HL-60 (cell line): ENCODE data around the gene SELP.

Source experiments
- DNase-seq, 2 experiments: peaks; one replicate each; pipeline ENCODE4 v3.0.0-alpha.2; 2010 to 2020; ENCODE audit warnings: low read depth in 1 of 2, low spot score in 1 of 2
- H3K27ac ChIP-seq: fragments of 250-450 bp; sonication (Bioruptor Pico); replicated peaks from 2 replicates; pipeline ENCODE4 v1.5.1; 2020; ENCODE audit warnings: mild to moderate bottlenecking, moderate library complexity
- H3K27me3 ChIP-seq: fragments of 250-450 bp; sonication (Bioruptor Pico); 2 replicates; pipeline ENCODE4 v1.5.1; 2021; ENCODE audit warnings: mild to moderate bottlenecking, moderate library complexity; ENCODE audit not compliant: insufficient read depth, poor library complexity, severe bottlenecking
- H3K4me3 ChIP-seq: replicated peaks from 2 replicates; pipeline ENCODE4 v1.5.1; 2011; ENCODE audit warnings: mild to moderate bottlenecking, control low read depth, low read length; ENCODE audit not compliant: insufficient read depth
- CTCF ChIP-seq: IDR thresholded peaks from one replicate; pipeline ENCODE4 v1.5.1; 2011; ENCODE audit warnings: low read length, control low read depth, inconsistent platforms; ENCODE audit not compliant: insufficient read depth
- GABPA ChIP-seq: IDR thresholded peaks from 2 replicates; pipeline ENCODE4 v1.6.1; 2012; ENCODE audit warnings: low read depth
- POLR2AphosphoS5 ChIP-seq: IDR thresholded peaks from 2 replicates; pipeline ENCODE4 v1.6.1; 2012; ENCODE audit warnings: low read depth
- REST ChIP-seq: IDR thresholded peaks from 2 replicates; pipeline ENCODE4 v1.6.1; 2012; ENCODE audit warnings: low read depth; ENCODE audit not compliant: insufficient replicate concordance
- SPI1 ChIP-seq: IDR thresholded peaks from 2 replicates; pipeline ENCODE4 v1.6.1; 2012; ENCODE audit warnings: low read depth, mild to moderate bottlenecking, borderline replicate concordance

SELP gene

GRCh38 chr1:169631249-169631648, 1.3 kb upstream of the SELP start:
- no peak overlapping the region for H3K27ac ChIP-seq
- H3K4me3 ChIP-seq, result no peak overlapping the region
- H3K27me3 ChIP-seq, result no peaks in the 10 kb centered on the region
- TF ChIP-seq CTCF (no peak), GABPA (no peak), REST (no peak), SPI1 (no peak), POLR2AphosphoS5 (no peak)
- DNase-seq, result no peak

GRCh38 chr1:169624912-169625311, 5.0 kb downstream of the SELP start:
- H3K27me3 ChIP-seq, result no peaks in the 10 kb centered on the region
- TF ChIP-seq POLR2AphosphoS5 (no peak), CTCF (no peak), REST (no peak), GABPA (no peak), SPI1 (no peak)
- H3K4me3 ChIP-seq, result no peak overlapping the region
- no peak overlapping the region for H3K27ac ChIP-seq
- no peak for DNase-seq

GRCh38 chr1:169624122-169624521, 5.8 kb downstream of the SELP start:
- no peak for TF ChIP-seq GABPA
- TF ChIP-seq POLR2AphosphoS5, result no peak
- TF ChIP-seq CTCF, result no peak
- TF ChIP-seq REST, result no peak
- no peak for TF ChIP-seq SPI1
- no peaks in the 10 kb centered on the region for H3K27me3 ChIP-seq
- no peak overlapping the region for H3K27ac ChIP-seq
- DNase-seq, result no peak
- no peak overlapping the region for H3K4me3 ChIP-seq
